Measurements from ENCODE around the gene BCKDHA.
"Not testable (repeated sequence)": the region's sequence is repeated elsewhere in the genome, so short reads cannot be mapped to it uniquely, and the experiment has no call there.

BCKDHA gene

GRCh38 chr19:41366089-41366488 is 31.5 kb upstream of the BCKDHA start:
- no peak for DNase-seq (ENCODE audit: low read depth)

- DNase-seq (ENCODE audit: low read depth) = peak; percentile 96
These were observed 29.7 kb upstream of the BCKDHA start for GRCh38 chr19:41367848-41368301.

- no peak for DNase-seq (ENCODE audit: low read depth)
These were observed 27.8 kb upstream of the BCKDHA start for GRCh38 chr19:41369769-41370168.

GRCh38 chr19:41371119-41371518 is 26.5 kb upstream of the BCKDHA start:
- DNase-seq (ENCODE audit: low read depth) = not testable (repeated sequence)

GRCh38 chr19:41371541-41371940 is 26.1 kb upstream of the BCKDHA start:
- DNase-seq (ENCODE audit: low read depth) = no peak

GRCh38 chr19:41372501-41372900 is 25.1 kb upstream of the BCKDHA start:
- no peak for DNase-seq (ENCODE audit: low read depth)

GRCh38 chr19:41373993-41374392 is 23.6 kb upstream of the BCKDHA start:
- DNase-seq (ENCODE audit: low read depth) = peak; percentile 90

GRCh38 chr19:41376241-41376997 is 21.2 kb upstream of the BCKDHA start, which contains the start of gene TMEM91:
TMEM91 (plus strand) TSS chr19:41376533; CDS start chr19:41378310, 1,777 bp downstream.
- no peak for DNase-seq (ENCODE audit: low read depth)

- no peak for DNase-seq (ENCODE audit: low read depth)
These were observed 20.6 kb upstream of the BCKDHA start for GRCh38 chr19:41376998-41377365.

GRCh38 chr19:41377977-41378709 is 19.5 kb upstream of the BCKDHA start:
- DNase-seq (ENCODE audit: low read depth) = no peak

GRCh38 chr19:41381536-41381935 is 16.1 kb upstream of the BCKDHA start:
- not testable (repeated sequence) for DNase-seq (ENCODE audit: low read depth)

GRCh38 chr19:41384351-41384750 is 13.3 kb upstream of the BCKDHA start:
- DNase-seq (ENCODE audit: low read depth) = no peak

GRCh38 chr19:41386442-41386841 is 11.2 kb upstream of the BCKDHA start:
- DNase-seq (ENCODE audit: low read depth) = no peak

GRCh38 chr19:41391618-41392017 is 6.0 kb upstream of the BCKDHA start:
- DNase-seq (ENCODE audit: low read depth) = no peak

GRCh38 chr19:41392775-41393174 is 4.8 kb upstream of the BCKDHA start:
- DNase-seq (ENCODE audit: low read depth) = no peak

GRCh38 chr19:41395355-41395754 is 2.3 kb upstream of the BCKDHA start:
- no peak for DNase-seq (ENCODE audit: low read depth)

GRCh38 chr19:41398050-41398418 is 416 bp downstream of the BCKDHA start:
- no peak for DNase-seq (ENCODE audit: low read depth)

- no peak for DNase-seq (ENCODE audit: low read depth)
These were observed 980 bp downstream of the BCKDHA start for GRCh38 chr19:41398598-41398997.

GRCh38 chr19:41399091-41399490 is 1.5 kb downstream of the BCKDHA start:
- no peak for DNase-seq (ENCODE audit: low read depth)

GRCh38 chr19:41399525-41399924 is 1.9 kb downstream of the BCKDHA start:
- DNase-seq (ENCODE audit: low read depth) = no peak

- no peak for DNase-seq (ENCODE audit: low read depth)
These were observed 3.9 kb downstream of the BCKDHA start for GRCh38 chr19:41401483-41401882.

GRCh38 chr19:41402010-41402409 is 4.4 kb downstream of the BCKDHA start:
- DNase-seq (ENCODE audit: low read depth) = no peak

GRCh38 chr19:41403181-41403970 is 5.8 kb downstream of the BCKDHA start:
- DNase-seq (ENCODE audit: low read depth) = no peak
